Measurements from ENCODE around the gene PCDHGB4. TPM values are rescaled to one million over a fixed set of nuclear protein-coding genes. Genes with fewer than 3 reads are reported as not detected.

PCDHGB4 gene
- total RNA-seq, 1 donor from 2014 or later: 31.0 TPM

DNA sequence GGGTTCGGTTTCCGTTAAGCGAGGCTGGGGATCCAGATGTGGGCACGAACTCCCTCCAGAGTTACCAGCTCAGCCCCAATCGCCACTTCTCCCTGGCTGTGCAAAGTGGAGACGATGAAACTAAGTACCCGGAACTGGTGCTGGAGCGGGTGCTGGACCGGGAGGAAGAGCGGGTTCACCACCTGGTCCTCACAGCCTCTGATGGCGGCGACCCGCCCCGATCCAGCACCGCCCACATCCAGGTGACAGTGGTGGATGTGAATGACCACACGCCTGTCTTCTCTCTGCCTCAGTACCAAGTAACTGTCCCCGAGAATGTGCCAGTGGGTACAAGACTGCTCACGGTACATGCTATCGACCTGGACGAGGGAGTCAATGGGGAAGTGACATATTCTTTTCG is 4.2 kb upstream of the PCDHGB4 start:
- no peak overlapping the region for H3K27ac Mint-ChIP-seq
- no peak for TF ChIP-seq CTCF (IDR thresholded peaks at IDR 0.05; ENCODE audit: unreplicated experiment)
- no peaks in the 10 kb centered on the region for H3K27me3 Mint-ChIP-seq (ENCODE audit: low read depth)
- H3K36me3 Mint-ChIP-seq: peaks cover 10% of the 10 kb centered on the region
- H3K4me3 Mint-ChIP-seq: no peak overlapping the region
- no peaks in the 10 kb centered on the region for H3K4me1 Mint-ChIP-seq
- no peak for DNase-seq (ENCODE audit: low spot score in 2 of 2, unreplicated experiment in 2 of 2)
- peaks cover 69% of the 10 kb centered on the region for H3K9me3 Mint-ChIP-seq

DNA sequence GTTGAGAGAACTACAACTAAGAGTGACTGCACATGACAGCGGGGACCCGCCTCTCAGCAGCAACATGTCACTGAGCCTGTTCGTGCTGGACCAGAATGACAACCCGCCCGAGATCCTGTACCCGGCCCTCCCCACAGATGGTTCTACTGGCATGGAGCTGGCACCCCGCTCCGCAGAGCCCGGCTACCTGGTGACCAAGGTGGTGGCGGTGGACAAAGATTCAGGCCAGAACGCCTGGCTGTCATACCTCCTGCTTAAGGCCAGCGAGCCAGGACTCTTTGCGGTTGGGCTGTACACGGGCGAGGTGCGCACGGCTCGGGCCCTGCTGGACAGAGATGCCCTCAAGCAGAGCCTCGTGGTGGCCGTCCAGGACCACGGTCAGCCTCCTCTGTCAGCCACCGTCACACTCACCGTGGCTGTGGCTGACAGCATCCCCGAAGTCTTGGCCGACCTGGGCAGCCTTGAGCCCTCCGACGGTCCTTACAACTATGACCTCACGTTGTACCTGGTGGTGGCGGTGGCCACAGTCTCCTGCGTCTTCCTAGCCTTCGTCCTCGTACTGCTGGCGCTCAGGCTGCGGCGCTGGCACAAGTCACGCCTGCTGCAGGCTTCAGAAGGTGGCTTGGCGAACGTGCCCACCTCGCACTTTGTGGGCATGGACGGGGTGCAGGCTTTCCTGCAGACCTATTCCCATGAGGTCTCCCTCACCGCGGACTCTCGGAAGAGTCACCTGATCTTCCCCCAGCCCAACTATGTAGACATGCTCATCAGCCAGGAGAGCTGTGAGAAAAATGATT is 2.8 kb upstream of the PCDHGB4 start:
- Mint-ChIP-seq H3K9me3 (peaks cover 65% of the 10 kb centered on the region), H3K27me3 (ENCODE audit: low read depth) (no peaks in the 10 kb centered on the region), H3K36me3 (peaks cover 17% of the 10 kb centered on the region), H3K4me3 (no peak overlapping the region), H3K4me1 (no peaks in the 10 kb centered on the region), H3K27ac (no peak overlapping the region)
- DNase-seq (ENCODE audit: low spot score in 2 of 2, unreplicated experiment in 2 of 2): no peak
- no peak for TF ChIP-seq CTCF (IDR thresholded peaks at IDR 0.05; ENCODE audit: unreplicated experiment)

- H3K4me1 Mint-ChIP-seq: no peaks in the 10 kb centered on the region
- H3K36me3 Mint-ChIP-seq: peaks cover 39% of the 10 kb centered on the region
- no peak for DNase-seq (ENCODE audit: low spot score in 2 of 2, unreplicated experiment in 2 of 2)
- TF ChIP-seq CTCF (IDR thresholded peaks at IDR 0.05; ENCODE audit: unreplicated experiment): no peak
- no peaks in the 10 kb centered on the region for H3K27me3 Mint-ChIP-seq (ENCODE audit: low read depth)
- H3K27ac Mint-ChIP-seq: no peak overlapping the region
- peaks cover 63% of the 10 kb centered on the region for H3K9me3 Mint-ChIP-seq
- no peak overlapping the region for H3K4me3 Mint-ChIP-seq
These were observed 1.2 kb downstream of the PCDHGB4 start for GRCh38 chr5:141388661-141389060.

DNA sequence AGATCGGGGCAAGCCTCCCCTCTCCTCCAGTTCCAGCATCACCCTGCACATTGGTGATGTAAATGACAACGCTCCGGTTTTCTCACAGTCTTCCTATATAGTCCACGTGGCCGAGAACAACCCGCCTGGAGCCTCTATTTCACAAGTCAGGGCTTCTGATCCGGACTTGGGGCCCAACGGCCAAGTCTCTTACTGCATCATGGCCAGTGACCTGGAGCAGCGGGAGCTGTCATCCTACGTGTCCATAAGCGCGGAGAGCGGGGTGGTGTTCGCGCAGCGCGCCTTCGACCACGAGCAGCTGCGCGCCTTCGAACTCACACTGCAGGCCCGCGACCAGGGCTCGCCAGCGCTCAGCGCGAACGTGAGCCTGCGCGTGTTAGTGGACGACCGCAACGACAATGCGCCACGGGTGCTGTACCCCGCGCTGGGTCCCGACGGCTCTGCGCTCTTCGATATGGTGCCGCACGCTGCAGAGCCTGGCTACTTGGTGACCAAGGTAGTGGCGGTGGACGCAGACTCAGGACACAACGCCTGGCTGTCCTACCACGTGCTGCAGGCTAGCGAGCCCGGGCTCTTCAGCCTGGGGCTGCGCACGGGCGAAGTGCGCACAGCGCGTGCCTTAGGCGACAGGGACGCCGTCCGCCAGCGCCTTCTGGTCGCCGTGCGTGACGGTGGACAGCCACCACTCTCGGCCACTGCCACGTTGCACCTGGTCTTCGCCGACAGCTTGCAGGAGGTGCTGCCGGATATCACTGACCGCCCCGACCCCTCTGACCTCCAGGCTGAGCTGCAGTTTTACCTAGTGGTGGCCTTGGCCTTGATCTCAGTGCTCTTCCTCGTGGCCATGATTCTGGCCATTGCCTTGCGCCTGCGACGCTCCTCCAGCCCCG is 1.9 kb downstream of the PCDHGB4 start:
- TF ChIP-seq CTCF (IDR thresholded peaks at IDR 0.05; ENCODE audit: unreplicated experiment): no peak

GRCh38 chr5:141392429-141393198 is 5.1 kb downstream of the PCDHGB4 start, which contains the start of gene PCDHGA8:
Gene PCDHGA8, plus strand, starts transcription at chr5:141392633. Its CDS starts 181 bp downstream, at chr5:141392814.
- Mint-ChIP-seq H3K4me3 (no peak within 1 kb of the TSS), H3K27ac (no peak within 1 kb of the TSS), H3K4me1 (no peaks in the 10 kb centered on the region), H3K36me3 (peaks cover 53% of the 10 kb centered on the region), H3K9me3 (peaks cover 55% of the 10 kb centered on the region), H3K27me3 (ENCODE audit: low read depth) (no peaks in the 10 kb centered on the region)
- no peak for TF ChIP-seq CTCF (IDR thresholded peaks at IDR 0.05; ENCODE audit: unreplicated experiment)
- no peak for DNase-seq (ENCODE audit: low spot score in 2 of 2, unreplicated experiment in 2 of 2)

More for the DNA sequence above, 1.9 kb downstream of the PCDHGB4 start:
- H3K4me3 Mint-ChIP-seq: peak overlapping the region; percentile 15
- H3K9me3 Mint-ChIP-seq: peaks cover 64% of the 10 kb centered on the region
- peaks cover 40% of the 10 kb centered on the region for H3K36me3 Mint-ChIP-seq
- DNase-seq (ENCODE audit: low spot score in 2 of 2, unreplicated experiment in 2 of 2): no peak
- no peak overlapping the region for H3K27ac Mint-ChIP-seq
- H3K4me1 Mint-ChIP-seq: no peaks in the 10 kb centered on the region
- H3K27me3 Mint-ChIP-seq (ENCODE audit: low read depth): no peaks in the 10 kb centered on the region

All from mesothelial cell of epicardium (in vitro differentiated cells).